Neural cell (in vitro differentiated cells): ENCODE measurements around the gene SIX3. TPM values are rescaled to one million over a fixed set of nuclear protein-coding genes. Genes with fewer than 3 reads are reported as not detected.

Experiments used
- H2AFZ ChIP-seq: fragments of 200-600, 300-800 bp; sonication (generic), shearing (Covaris generic); 2 replicates; pipeline ENCODE4 v1.6.0; 2014; ENCODE audit warnings: low read depth, mild to moderate bottlenecking, antibody characterized with exemption, low read length, moderate library complexity
- H3F3A ChIP-seq: fragments of 200-600 bp; shearing (Covaris generic); 2 replicates; pipeline ENCODE4 v1.6.1; 2016; ENCODE audit warnings: mild to moderate bottlenecking, moderate library complexity, mixed read lengths, antibody characterized with exemption, low read length; ENCODE audit not compliant: insufficient read depth, poor library complexity, severe bottlenecking
- H3K27ac ChIP-seq: fragments of 200-600, 300-800 bp; sonication (generic), shearing (Covaris generic); 2 replicates; pipeline ENCODE4 v1.5.1; 2014; ENCODE audit warnings: mild to moderate bottlenecking, low read length, moderate library complexity
- H3K27me3 ChIP-seq: fragments of 300-800, 200-600 bp; sonication (generic), shearing (Covaris generic); 2 replicates; pipeline ENCODE4 v1.6.0; 2014; ENCODE audit warnings: mild to moderate bottlenecking, low read depth, low read length, moderate library complexity; ENCODE audit not compliant: insufficient read depth
- H3K36me3 ChIP-seq: fragments of 300-800, 200-600 bp; sonication (generic), shearing (Covaris generic); 2 replicates; pipeline ENCODE4 v1.5.1; 2014; ENCODE audit warnings: mild to moderate bottlenecking, antibody characterized with exemption, low read length, moderate library complexity; ENCODE audit not compliant: insufficient read depth
- H3K4me2 ChIP-seq: fragments of 300-800, 200-600 bp; sonication (generic), shearing (Covaris generic); 2 replicates; pipeline ENCODE4 v1.6.0; 2014; ENCODE audit warnings: mild to moderate bottlenecking, low read length
- H3K4me3 ChIP-seq: fragments of 300-800, 200-600 bp; sonication (generic), shearing (Covaris generic); 2 replicates; pipeline ENCODE4 v1.5.1; 2014; ENCODE audit warnings: mild to moderate bottlenecking, low read length, moderate library complexity
- H3K79me2 ChIP-seq: fragments of 200-600 bp; shearing (Covaris generic); replicated peaks from 2 replicates; pipeline ENCODE4 v1.6.0; 2014; ENCODE audit warnings: mild to moderate bottlenecking, low read length, moderate library complexity; ENCODE audit not compliant: insufficient read depth
- H3K9ac ChIP-seq: fragments of 300-800, 200-600 bp; sonication (generic), shearing (Covaris generic); 2 replicates; pipeline ENCODE4 v1.6.1; 2016; ENCODE audit warnings: mild to moderate bottlenecking, low read length, mixed read lengths
- H3K9me2 ChIP-seq: fragments of 200-600 bp; shearing (Covaris generic); 2 replicates; pipeline ENCODE4 v1.6.1; 2016; ENCODE audit warnings: mild to moderate bottlenecking, low read length, mixed read lengths; ENCODE audit not compliant: insufficient read depth
- H3K9me3 ChIP-seq: fragments of 200-600, 300-800 bp; sonication (generic), shearing (Covaris generic); 2 replicates; pipeline ENCODE4 v1.6.1; 2016; ENCODE audit warnings: mild to moderate bottlenecking, mixed run types, low read length, moderate library complexity, mixed read lengths
- H4K20me1 ChIP-seq: fragments of 200-600 bp; shearing (Covaris generic); 2 replicates; pipeline ENCODE4 v1.6.1; 2016; ENCODE audit warnings: mild to moderate bottlenecking, mixed run types; ENCODE audit not compliant: insufficient read depth
- EP300 ChIP-seq: fragments of 450-650 bp; conservative IDR thresholded peaks from 2 replicates; pipeline ENCODE4 v1.6.1; 2014; ENCODE audit warnings: antibody characterized with exemption, mild to moderate bottlenecking, moderate library complexity; ENCODE audit not compliant: poor library complexity, severe bottlenecking
- EZH2 ChIP-seq: fragments of 200-600, 300-800 bp; shearing (Covaris generic), sonication (generic); IDR thresholded peaks from 2 replicates; pipeline ENCODE4 v1.6.1; 2014; ENCODE audit warnings: antibody characterized with exemption, low read length, borderline replicate concordance, mild to moderate bottlenecking; ENCODE audit not compliant: insufficient read depth, poor library complexity, severe bottlenecking
- MXI1 ChIP-seq: fragments of 450-650 bp; conservative IDR thresholded peaks from 2 replicates; pipeline ENCODE4 v1.6.1; 2014; ENCODE audit warnings: antibody characterized with exemption, mild to moderate bottlenecking; ENCODE audit not compliant: poor library complexity, severe bottlenecking
- POLR2AphosphoS5 ChIP-seq: IDR thresholded peaks from 2 replicates; pipeline ENCODE4 v1.6.1; 2012
- RAD21 ChIP-seq: fragments of 450-650 bp; conservative IDR thresholded peaks from 2 replicates; pipeline ENCODE4 v1.6.1; 2014; ENCODE audit warnings: antibody characterized with exemption, mild to moderate bottlenecking, moderate library complexity
- SMC3 ChIP-seq: fragments of 450-650 bp; conservative IDR thresholded peaks from 2 replicates; pipeline ENCODE4 v1.6.1; 2014; ENCODE audit warnings: antibody characterized with exemption, mild to moderate bottlenecking, moderate library complexity; ENCODE audit not compliant: poor library complexity
- TAF1 ChIP-seq: IDR thresholded peaks from 2 replicates; pipeline ENCODE4 v1.6.1; 2012; ENCODE audit warnings: low read depth
- polyA plus RNA-seq: library from polyadenylated mRNA; depleted of rRNA; stranded (reverse); fragments of >200 nt; gene quantifications from 2 replicates; pipeline ENCODE4 v1.2.3, GENCODE V29; 2014
- TF ChIP-seq, protein P1 (sequence below): fragments of 450-650 bp; IDR thresholded peaks from 2 replicates; pipeline ENCODE4 v1.5.1; 2014; ENCODE audit warnings: antibody characterized with exemption, mild to moderate bottlenecking, moderate library complexity; ENCODE audit not compliant: poor library complexity, severe bottlenecking
- TF ChIP-seq, protein P2 (sequence below): IDR thresholded peaks from 2 replicates; pipeline ENCODE4 v1.6.1; 2012; ENCODE audit warnings: borderline replicate concordance

SIX3 gene
- polyA plus RNA-seq, 1 donor from 2014 or later: 8.7 TPM

DNA sequence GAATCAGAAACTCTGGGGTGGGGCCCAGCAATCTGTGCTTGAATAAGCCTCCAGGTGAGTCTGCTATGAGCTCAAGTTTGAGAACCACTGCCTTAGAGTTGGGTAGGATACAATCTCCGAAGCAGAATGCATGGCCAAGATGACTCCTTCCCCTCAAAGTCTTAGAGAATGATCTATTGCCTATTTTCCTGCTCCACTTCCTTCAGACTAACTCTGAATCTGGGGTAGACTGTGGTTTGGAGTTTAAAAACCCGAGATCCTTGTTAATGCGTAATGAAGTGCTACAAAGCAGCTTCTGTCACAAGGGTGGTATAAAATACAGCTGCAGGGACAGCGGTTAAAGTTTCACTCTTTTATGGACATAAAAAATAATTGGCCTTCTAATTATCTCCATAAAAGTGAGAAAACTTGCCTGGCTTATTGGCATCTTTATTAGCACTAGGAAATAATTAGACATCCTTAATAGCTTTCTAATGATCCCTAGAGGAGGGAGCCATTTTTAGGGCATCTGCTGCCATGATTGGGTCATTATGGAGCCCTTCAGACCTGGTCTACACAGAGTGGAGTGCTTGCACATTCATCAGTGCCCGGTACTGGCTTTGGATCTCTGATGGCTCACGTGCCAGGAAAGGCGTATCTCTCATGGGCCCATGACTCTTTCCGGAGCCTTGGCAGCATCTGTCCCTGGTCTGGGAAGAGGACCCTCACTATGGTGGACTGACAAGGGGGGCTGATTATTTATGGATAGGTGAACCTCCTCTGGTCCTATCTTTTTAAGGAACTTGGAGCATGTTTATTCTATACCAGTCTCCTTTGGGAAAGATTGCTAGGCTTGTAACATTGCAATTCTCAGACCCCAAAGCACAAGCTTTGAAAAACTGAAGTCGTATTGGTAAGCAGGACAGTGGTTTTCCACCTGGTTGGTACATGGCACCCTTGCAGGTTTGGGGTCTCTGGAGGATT is 39.5 kb downstream of the SIX3 start:
- no peaks in the 10 kb centered on the region for H3K36me3 ChIP-seq
- no peaks in the 10 kb centered on the region for H3K9me2 ChIP-seq
- H3F3A ChIP-seq: no peaks in the 10 kb centered on the region
- H3K27me3 ChIP-seq: no peaks in the 10 kb centered on the region
- H3K27ac ChIP-seq: no peak overlapping the region
- H4K20me1 ChIP-seq: no peaks in the 10 kb centered on the region
- no peak overlapping the region for H2AFZ ChIP-seq
- no peak overlapping the region for H3K4me3 ChIP-seq
- H3K4me2 ChIP-seq: no peak overlapping the region
- H3K79me2 ChIP-seq: no peaks in the 10 kb centered on the region
- H3K9me3 ChIP-seq: no peaks in the 10 kb centered on the region
- no peak for TF ChIP-seq MXI1
- TF ChIP-seq, protein P1, sequence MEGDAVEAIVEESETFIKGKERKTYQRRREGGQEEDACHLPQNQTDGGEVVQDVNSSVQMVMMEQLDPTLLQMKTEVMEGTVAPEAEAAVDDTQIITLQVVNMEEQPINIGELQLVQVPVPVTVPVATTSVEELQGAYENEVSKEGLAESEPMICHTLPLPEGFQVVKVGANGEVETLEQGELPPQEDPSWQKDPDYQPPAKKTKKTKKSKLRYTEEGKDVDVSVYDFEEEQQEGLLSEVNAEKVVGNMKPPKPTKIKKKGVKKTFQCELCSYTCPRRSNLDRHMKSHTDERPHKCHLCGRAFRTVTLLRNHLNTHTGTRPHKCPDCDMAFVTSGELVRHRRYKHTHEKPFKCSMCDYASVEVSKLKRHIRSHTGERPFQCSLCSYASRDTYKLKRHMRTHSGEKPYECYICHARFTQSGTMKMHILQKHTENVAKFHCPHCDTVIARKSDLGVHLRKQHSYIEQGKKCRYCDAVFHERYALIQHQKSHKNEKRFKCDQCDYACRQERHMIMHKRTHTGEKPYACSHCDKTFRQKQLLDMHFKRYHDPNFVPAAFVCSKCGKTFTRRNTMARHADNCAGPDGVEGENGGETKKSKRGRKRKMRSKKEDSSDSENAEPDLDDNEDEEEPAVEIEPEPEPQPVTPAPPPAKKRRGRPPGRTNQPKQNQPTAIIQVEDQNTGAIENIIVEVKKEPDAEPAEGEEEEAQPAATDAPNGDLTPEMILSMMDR: no peak
- TF ChIP-seq EP300: no peak
- TF ChIP-seq SMC3: no peak
- no peak for TF ChIP-seq EZH2
- TF ChIP-seq, protein P2, sequence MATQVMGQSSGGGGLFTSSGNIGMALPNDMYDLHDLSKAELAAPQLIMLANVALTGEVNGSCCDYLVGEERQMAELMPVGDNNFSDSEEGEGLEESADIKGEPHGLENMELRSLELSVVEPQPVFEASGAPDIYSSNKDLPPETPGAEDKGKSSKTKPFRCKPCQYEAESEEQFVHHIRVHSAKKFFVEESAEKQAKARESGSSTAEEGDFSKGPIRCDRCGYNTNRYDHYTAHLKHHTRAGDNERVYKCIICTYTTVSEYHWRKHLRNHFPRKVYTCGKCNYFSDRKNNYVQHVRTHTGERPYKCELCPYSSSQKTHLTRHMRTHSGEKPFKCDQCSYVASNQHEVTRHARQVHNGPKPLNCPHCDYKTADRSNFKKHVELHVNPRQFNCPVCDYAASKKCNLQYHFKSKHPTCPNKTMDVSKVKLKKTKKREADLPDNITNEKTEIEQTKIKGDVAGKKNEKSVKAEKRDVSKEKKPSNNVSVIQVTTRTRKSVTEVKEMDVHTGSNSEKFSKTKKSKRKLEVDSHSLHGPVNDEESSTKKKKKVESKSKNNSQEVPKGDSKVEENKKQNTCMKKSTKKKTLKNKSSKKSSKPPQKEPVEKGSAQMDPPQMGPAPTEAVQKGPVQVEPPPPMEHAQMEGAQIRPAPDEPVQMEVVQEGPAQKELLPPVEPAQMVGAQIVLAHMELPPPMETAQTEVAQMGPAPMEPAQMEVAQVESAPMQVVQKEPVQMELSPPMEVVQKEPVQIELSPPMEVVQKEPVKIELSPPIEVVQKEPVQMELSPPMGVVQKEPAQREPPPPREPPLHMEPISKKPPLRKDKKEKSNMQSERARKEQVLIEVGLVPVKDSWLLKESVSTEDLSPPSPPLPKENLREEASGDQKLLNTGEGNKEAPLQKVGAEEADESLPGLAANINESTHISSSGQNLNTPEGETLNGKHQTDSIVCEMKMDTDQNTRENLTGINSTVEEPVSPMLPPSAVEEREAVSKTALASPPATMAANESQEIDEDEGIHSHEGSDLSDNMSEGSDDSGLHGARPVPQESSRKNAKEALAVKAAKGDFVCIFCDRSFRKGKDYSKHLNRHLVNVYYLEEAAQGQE: no peak
- no peak overlapping the region for H3K9ac ChIP-seq

DNA sequence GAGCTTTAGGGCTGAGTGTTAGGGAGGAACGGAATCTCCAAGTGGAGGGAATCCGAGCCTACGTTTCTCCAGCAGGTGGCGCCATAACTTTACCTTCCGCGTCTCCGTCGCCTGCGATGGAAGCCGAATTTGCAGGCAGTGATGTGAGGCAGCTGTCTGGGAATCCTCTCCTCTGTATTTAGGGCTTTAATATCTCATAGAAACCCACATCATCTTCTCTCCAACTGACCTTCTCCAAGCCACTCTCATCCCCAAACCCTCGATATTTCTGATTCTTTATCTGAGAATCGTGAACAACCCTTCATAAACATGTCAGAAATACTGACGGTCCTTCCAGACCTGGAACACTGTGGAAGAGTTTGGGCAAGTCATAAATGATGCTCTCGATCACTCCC is 40.2 kb downstream of the SIX3 start:
- no peak for TF ChIP-seq MXI1
- TF ChIP-seq, protein P1: peak; percentile 93
- peak; percentile 97 for TF ChIP-seq RAD21
- peak; percentile 99 for TF ChIP-seq SMC3
- TF ChIP-seq, protein P2: no peak
- TF ChIP-seq EP300: no peak
- no peak for TF ChIP-seq TAF1
- TF ChIP-seq POLR2AphosphoS5: no peak
- no peak for TF ChIP-seq EZH2
- no peaks in the 10 kb centered on the region for H4K20me1 ChIP-seq
- H3K9ac ChIP-seq: no peak overlapping the region
- H3K4me3 ChIP-seq: no peak overlapping the region
- H3K9me2 ChIP-seq: no peaks in the 10 kb centered on the region
- no peak overlapping the region for H3K27ac ChIP-seq
- H3K79me2 ChIP-seq: no peaks in the 10 kb centered on the region
- no peaks in the 10 kb centered on the region for H3K36me3 ChIP-seq
- H3K27me3 ChIP-seq: no peaks in the 10 kb centered on the region
- H3K9me3 ChIP-seq: no peaks in the 10 kb centered on the region
- H2AFZ ChIP-seq: no peak overlapping the region
- H3F3A ChIP-seq: no peaks in the 10 kb centered on the region
- H3K4me2 ChIP-seq: no peak overlapping the region
